Ishikawa (cell line): ENCODE measurements around the gene NDUFS3.

Experiments
- CEBPB ChIP-seq: IDR thresholded peaks from 2 replicates; pipeline ENCODE4 v1.6.1; 2012
- CREB1 ChIP-seq: IDR thresholded peaks from 2 replicates; pipeline ENCODE4 v1.6.1; 2012; ENCODE audit warnings: low read depth
- EP300 ChIP-seq: IDR thresholded peaks from 2 replicates; pipeline ENCODE4 v1.6.1; 2012; ENCODE audit warnings: borderline replicate concordance
- FOXM1 ChIP-seq: IDR thresholded peaks from 2 replicates; pipeline ENCODE4 v1.6.1; 2012; ENCODE audit warnings: low read depth, borderline replicate concordance
- MAX ChIP-seq: IDR thresholded peaks from 2 replicates; pipeline ENCODE4 v1.6.1; 2012
- REST ChIP-seq: IDR thresholded peaks from 2 replicates; pipeline ENCODE4 v1.6.1; 2012; ENCODE audit warnings: low read depth, mild to moderate bottlenecking
- TAF1 ChIP-seq: IDR thresholded peaks from 2 replicates; pipeline ENCODE4 v1.6.1; 2012; ENCODE audit warnings: low read depth, mild to moderate bottlenecking
- TEAD4 ChIP-seq: IDR thresholded peaks from 2 replicates; pipeline ENCODE4 v1.6.1; 2012
- ZBTB7A ChIP-seq: IDR thresholded peaks from 2 replicates; pipeline ENCODE4 v1.6.1; 2012; ENCODE audit warnings: low read depth

- TF ChIP-seq CEBPB: no peak
- no peak for TF ChIP-seq EP300
- TF ChIP-seq FOXM1: no peak
- no peak for TF ChIP-seq CREB1
- TF ChIP-seq ZBTB7A: no peak
- no peak for TF ChIP-seq TAF1
- no peak for TF ChIP-seq TEAD4
- no peak for TF ChIP-seq MAX
- no peak for TF ChIP-seq REST
These were observed 49.2 kb downstream of the NDUFS3 start for GRCh38 chr11:47628026-47628425.
